KOPT-K1 (cell line): Measurements from ENCODE around the gene CUX1.
"Not testable (repeated sequence)": the region's sequence is repeated elsewhere in the genome, so short reads cannot be mapped to it uniquely, and the experiment has no call there.

Source experiments
- H3K27ac ChIP-seq: fragments of 200-600 bp; sonication (generic); 2 replicates; pipeline ENCODE4 v1.5.1; 2016; ENCODE audit warnings: antibody characterized with exemption, mild to moderate bottlenecking, low read depth, low read length; ENCODE audit not compliant: poor library complexity, severe bottlenecking
- H3K36me3 ChIP-seq: fragments of 200-600 bp; sonication (generic); 2 replicates; pipeline ENCODE4 v1.5.1; 2017; ENCODE audit warnings: antibody characterized with exemption, mild to moderate bottlenecking, low read length, moderate library complexity; ENCODE audit not compliant: insufficient read depth
- H3K9me3 ChIP-seq: fragments of 200-600 bp; sonication (generic); 2 replicates; pipeline ENCODE4 v1.5.1; 2017; ENCODE audit warnings: antibody characterized with exemption, low read length, mild to moderate bottlenecking; ENCODE audit not compliant: insufficient read depth, poor library complexity, severe bottlenecking

CUX1 gene

GRCh38 chr7:102291916-102292267 is 474.5 kb downstream of the CUX1 start:
- H3K36me3 ChIP-seq = no peaks in the 10 kb centered on the region
- H3K27ac ChIP-seq = no peak overlapping the region

GRCh38 chr7:102292813-102293798 is 475.7 kb downstream of the CUX1 start:
- H3K36me3 ChIP-seq = no peaks in the 10 kb centered on the region
- H3K27ac ChIP-seq = no peak overlapping the region
- H3K9me3 ChIP-seq = no peaks in the 10 kb centered on the region

More at GRCh38 chr7:102291916-102292267, 474.5 kb downstream of the CUX1 start:
- H3K9me3 ChIP-seq = no peaks in the 10 kb centered on the region

GRCh38 chr7:102294589-102294988 is 477.2 kb downstream of the CUX1 start:
- Histone ChIP-seq H3K36me3 (no peaks in the 10 kb centered on the region), H3K27ac (no peak overlapping the region), H3K9me3 (no peaks in the 10 kb centered on the region)

- Histone ChIP-seq H3K27ac (no peak overlapping the region), H3K36me3 (no peaks in the 10 kb centered on the region), H3K9me3 (no peaks in the 10 kb centered on the region)
Measured at GRCh38 chr7:102295346-102296178, 478.1 kb downstream of the CUX1 start.

GRCh38 chr7:102296179-102296438 is 478.7 kb downstream of the CUX1 start:
- Histone ChIP-seq H3K36me3 (no peaks in the 10 kb centered on the region), H3K27ac (no peak overlapping the region), H3K9me3 (no peaks in the 10 kb centered on the region)

GRCh38 chr7:102296514-102296913 is 479.1 kb downstream of the CUX1 start:
- Histone ChIP-seq H3K36me3 (no peaks in the 10 kb centered on the region), H3K9me3 (no peaks in the 10 kb centered on the region), H3K27ac (no peak overlapping the region)

GRCh38 chr7:102297487-102298218 is 480.2 kb downstream of the CUX1 start:
- no peaks in the 10 kb centered on the region for H3K36me3 ChIP-seq
- H3K9me3 ChIP-seq = no peaks in the 10 kb centered on the region
- H3K27ac ChIP-seq = no peak overlapping the region

- Histone ChIP-seq H3K9me3 (no peaks in the 10 kb centered on the region), H3K36me3 (no peaks in the 10 kb centered on the region), H3K27ac (no peak overlapping the region)
Measured at GRCh38 chr7:102300643-102301221, 483.3 kb downstream of the CUX1 start.

GRCh38 chr7:102301367-102301766 is 483.9 kb downstream of the CUX1 start:
- not testable (repeated sequence) for H3K36me3 ChIP-seq, H3K27ac ChIP-seq

GRCh38 chr7:102302025-102302424 is 484.6 kb downstream of the CUX1 start:
- Histone ChIP-seq H3K36me3 (no peaks in the 10 kb centered on the region), H3K27ac (no peak overlapping the region), H3K9me3 (no peaks in the 10 kb centered on the region)

More at GRCh38 chr7:102301367-102301766, 483.9 kb downstream of the CUX1 start:
- H3K9me3 ChIP-seq = not testable (repeated sequence)

- no peak overlapping the region for H3K27ac ChIP-seq
- H3K9me3 ChIP-seq = no peaks in the 10 kb centered on the region
- no peaks in the 10 kb centered on the region for H3K36me3 ChIP-seq
Measured at GRCh38 chr7:102303669-102304422, 486.4 kb downstream of the CUX1 start.

- Histone ChIP-seq H3K9me3 (no peaks in the 10 kb centered on the region), H3K27ac (no peak overlapping the region), H3K36me3 (no peaks in the 10 kb centered on the region)
Measured at GRCh38 chr7:102304668-102305067, 487.2 kb downstream of the CUX1 start.

GRCh38 chr7:102305414-102306268 is 488.2 kb downstream of the CUX1 start:
- Histone ChIP-seq H3K9me3 (no peaks in the 10 kb centered on the region), H3K27ac (no peak overlapping the region)

More at GRCh38 chr7:102305414-102306268, 488.2 kb downstream of the CUX1 start:
- no peaks in the 10 kb centered on the region for H3K36me3 ChIP-seq
